ENCODE data around the gene MYOZ1. TPM values are rescaled to one million over a fixed set of nuclear protein-coding genes. Genes with fewer than 3 reads are reported as not detected.

The MYOZ1 gene
- polyA plus RNA-seq, 1 donor (not counting 4 experiments of a cell fraction or from before 2014, with no cell fraction given) = not detected

GRCh38 chr10:73655257-73655989 is 14.1 kb upstream of the MYOZ1 start:
- H3K27ac ChIP-seq (ENCODE audit: control insufficient read depth, insufficient read depth, low read length) = no peak overlapping the region
- no peaks in the 10 kb centered on the region for H4K20me1 ChIP-seq (ENCODE audit: control insufficient read depth, extremely low read depth, insufficient read depth, low read length)
- no peaks in the 10 kb centered on the region for H3K36me3 ChIP-seq (ENCODE audit: control insufficient read depth in 2 of 2, extremely low read depth in 1 of 2, insufficient read depth in 2 of 2, low read length in 2 of 2)
- no peak for TF ChIP-seq EZH2 (IDR thresholded peaks at IDR 0.05; ENCODE audit: low read length)
- no peak for TF ChIP-seq CTCF (optimal IDR thresholded peaks at IDR 0.05 in 1 of 3, IDR thresholded peaks at IDR 0.05 in 1 of 3, conservative IDR thresholded peaks at IDR 0.05 in 1 of 3; ENCODE audit: extremely low read depth in 1 of 3, insufficient read depth in 2 of 3, low read length in 3 of 3)
- dilution Hi-C loops (cut with MboI; ENCODE audit: extremely low pct_ligation_motif_present, low sequenced_read_pairs) = no loop called here
- no peaks in the 10 kb centered on the region for H3K9me3 ChIP-seq (ENCODE audit: control insufficient read depth, low read depth, low read length)
- no peak overlapping the region for H2AFZ ChIP-seq (ENCODE audit: control insufficient read depth, low read length)
- no peak overlapping the region for H3K4me2 ChIP-seq (ENCODE audit: control insufficient read depth, extremely low read depth, insufficient read depth, low read depth, low read length)
- no peaks in the 10 kb centered on the region for H3K79me2 ChIP-seq (ENCODE audit: control insufficient read depth, insufficient read depth, low read length)
- H3K27me3 ChIP-seq (ENCODE audit: control insufficient read depth, extremely low read depth, insufficient read depth, low read length) = no peaks in the 10 kb centered on the region
- no peak overlapping the region for H3K9ac ChIP-seq (ENCODE audit: control insufficient read depth, extremely low read depth, insufficient read depth, low read length)
- H3K4me1 ChIP-seq (ENCODE audit: control insufficient read depth, extremely low read depth, insufficient read depth, low read length) = no peaks in the 10 kb centered on the region
- H3K9me1 ChIP-seq (ENCODE audit: control insufficient read depth, extremely low read depth, insufficient read depth, low read length) = no peaks in the 10 kb centered on the region
- no peak overlapping the region for H3K4me3 ChIP-seq (ENCODE audit: control insufficient read depth in 2 of 3, extremely low read depth in 1 of 3, insufficient read depth in 2 of 3, low read depth in 1 of 3, low read length in 3 of 3)
- no peak for FAIRE-seq
- no peak for DNase-seq (ENCODE audit: low read depth, low spot score)

- no peak for FAIRE-seq
- Histone ChIP-seq H2AFZ (ENCODE audit: control insufficient read depth, low read length) (no peak overlapping the region), H3K4me2 (ENCODE audit: control insufficient read depth, extremely low read depth, insufficient read depth, low read depth, low read length) (no peak overlapping the region), H3K4me3 (ENCODE audit: control insufficient read depth in 2 of 3, extremely low read depth in 1 of 3, insufficient read depth in 2 of 3, low read depth in 1 of 3, low read length in 3 of 3) (no peak overlapping the region), H4K20me1 (ENCODE audit: control insufficient read depth, extremely low read depth, insufficient read depth, low read length) (no peaks in the 10 kb centered on the region), H3K79me2 (ENCODE audit: control insufficient read depth, insufficient read depth, low read length) (no peaks in the 10 kb centered on the region), H3K9me1 (ENCODE audit: control insufficient read depth, extremely low read depth, insufficient read depth, low read length) (no peaks in the 10 kb centered on the region), H3K9me3 (ENCODE audit: control insufficient read depth, low read depth, low read length) (no peaks in the 10 kb centered on the region), H3K9ac (ENCODE audit: control insufficient read depth, extremely low read depth, insufficient read depth, low read length) (no peak overlapping the region), H3K27me3 (ENCODE audit: control insufficient read depth, extremely low read depth, insufficient read depth, low read length) (no peaks in the 10 kb centered on the region), H3K27ac (ENCODE audit: control insufficient read depth, insufficient read depth, low read length) (no peak overlapping the region), H3K4me1 (ENCODE audit: control insufficient read depth, extremely low read depth, insufficient read depth, low read length) (peaks cover 4% of the 10 kb centered on the region), H3K36me3 (ENCODE audit: control insufficient read depth in 2 of 2, extremely low read depth in 1 of 2, insufficient read depth in 2 of 2, low read length in 2 of 2) (no peaks in the 10 kb centered on the region)
- dilution Hi-C loops (cut with MboI; ENCODE audit: extremely low pct_ligation_motif_present, low sequenced_read_pairs) = no loop called here
- DNase-seq (ENCODE audit: low read depth, low spot score) = no peak
- TF ChIP-seq CTCF (optimal IDR thresholded peaks at IDR 0.05 in 1 of 3, IDR thresholded peaks at IDR 0.05 in 1 of 3, conservative IDR thresholded peaks at IDR 0.05 in 1 of 3; ENCODE audit: extremely low read depth in 1 of 3, insufficient read depth in 2 of 3, low read length in 3 of 3) = peak in 2 of 3 experiments; percentile 26 to 37
- TF ChIP-seq EZH2 (IDR thresholded peaks at IDR 0.05; ENCODE audit: low read length) = no peak
Observed at GRCh38 chr10:73653701-73654100, 12.4 kb upstream of the MYOZ1 start.
